HL-60/S4 (cell line): ENCODE measurements around the gene FAM78A.

ENCODE experiments used
- in situ Hi-C: fragments of 300-500 bp; cut with MboI; formaldehyde crosslinking; loops from 2 replicates; pipeline ENCODE4 v1.14.3; 2022; ENCODE audit warnings: low sequenced_read_pairs

Gene FAM78A, protein sequence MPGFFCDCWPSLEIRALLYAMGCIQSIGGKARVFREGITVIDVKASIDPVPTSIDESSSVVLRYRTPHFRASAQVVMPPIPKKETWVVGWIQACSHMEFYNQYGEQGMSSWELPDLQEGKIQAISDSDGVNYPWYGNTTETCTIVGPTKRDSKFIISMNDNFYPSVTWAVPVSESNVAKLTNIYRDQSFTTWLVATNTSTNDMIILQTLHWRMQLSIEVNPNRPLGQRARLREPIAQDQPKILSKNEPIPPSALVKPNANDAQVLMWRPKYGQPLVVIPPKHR

GRCh38 chr9:131276094-131276888 lies at the start of gene FAM78A:
Gene FAM78A (minus strand): TSS chr9:131276510. CDS start chr9:131276179, 331 bp downstream.
- in situ Hi-C loops: no loop called here

DNA sequence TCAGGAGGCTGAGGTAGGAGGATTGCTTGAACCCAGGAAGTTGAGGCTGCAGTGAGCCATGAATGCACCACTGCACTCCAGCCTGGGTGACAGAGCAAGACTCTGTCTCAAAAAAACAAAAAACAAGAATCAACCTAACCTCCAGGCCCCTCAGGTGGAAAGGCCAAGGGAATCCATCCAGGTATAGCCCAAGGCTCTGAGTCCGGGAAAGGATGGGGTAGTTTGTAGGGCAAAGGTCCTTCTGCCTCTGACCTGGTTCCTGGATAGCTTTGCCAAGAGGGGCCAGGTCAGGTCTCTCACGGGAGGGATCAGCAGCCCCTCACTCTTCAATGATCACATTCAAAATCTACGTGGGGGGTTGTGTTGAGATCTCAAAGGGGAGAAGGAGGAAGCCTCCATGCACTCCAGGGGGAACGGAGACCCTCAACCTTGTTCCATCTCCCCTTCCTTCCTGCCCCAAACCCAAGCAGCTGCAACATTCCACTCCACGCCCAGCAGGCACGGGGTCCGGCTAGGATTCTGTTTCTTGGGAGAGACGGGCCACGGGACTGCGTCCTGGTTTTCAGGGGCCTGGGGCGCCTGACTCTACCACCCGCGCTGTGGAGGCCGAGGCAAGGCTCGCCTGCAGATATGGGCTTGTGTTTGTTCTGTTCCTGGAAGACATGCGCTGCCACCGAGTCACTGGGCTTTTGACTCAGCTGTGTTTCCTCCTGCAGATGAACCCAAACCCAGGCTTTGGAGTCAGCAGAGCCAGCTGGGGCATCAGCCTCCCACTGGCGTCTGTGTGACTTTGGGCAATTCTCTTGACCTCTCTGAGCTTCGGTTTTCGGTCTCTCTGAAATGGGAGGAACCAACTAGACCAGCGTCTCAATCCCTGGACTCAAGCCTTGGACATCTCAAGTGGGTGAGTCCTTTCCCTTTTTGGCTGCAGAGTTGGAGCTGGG lies 48.7 kb upstream of the FAM78A start:
- in situ Hi-C loops: no loop called here

GRCh38 chr9:131323629-131324028 lies 47.3 kb upstream of the FAM78A start:
- in situ Hi-C loops: no loop called here

- in situ Hi-C loops: no loop called here
Observed at GRCh38 chr9:131320031-131320685, 43.8 kb upstream of the FAM78A start.

DNA sequence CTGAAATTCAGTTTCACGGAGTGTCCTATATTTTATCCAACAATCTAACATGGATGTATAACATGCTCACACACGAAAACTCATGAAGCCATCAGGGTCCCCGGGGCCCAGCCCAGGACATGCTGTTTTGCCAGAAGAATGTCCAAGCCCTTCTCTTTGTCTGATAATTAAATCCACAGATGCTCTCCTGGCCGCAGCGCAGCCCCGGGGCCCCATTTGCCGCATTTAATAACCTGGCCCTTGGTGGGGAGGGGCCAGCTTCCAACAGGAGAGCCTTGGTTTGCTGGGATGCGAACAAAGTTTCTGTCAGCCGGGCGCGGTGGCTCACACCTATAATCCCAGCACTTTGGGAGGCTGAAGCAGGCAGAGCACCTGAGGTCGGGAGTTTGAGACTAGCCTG lies 43.2 kb upstream of the FAM78A start:
- in situ Hi-C loops: no loop called here

DNA sequence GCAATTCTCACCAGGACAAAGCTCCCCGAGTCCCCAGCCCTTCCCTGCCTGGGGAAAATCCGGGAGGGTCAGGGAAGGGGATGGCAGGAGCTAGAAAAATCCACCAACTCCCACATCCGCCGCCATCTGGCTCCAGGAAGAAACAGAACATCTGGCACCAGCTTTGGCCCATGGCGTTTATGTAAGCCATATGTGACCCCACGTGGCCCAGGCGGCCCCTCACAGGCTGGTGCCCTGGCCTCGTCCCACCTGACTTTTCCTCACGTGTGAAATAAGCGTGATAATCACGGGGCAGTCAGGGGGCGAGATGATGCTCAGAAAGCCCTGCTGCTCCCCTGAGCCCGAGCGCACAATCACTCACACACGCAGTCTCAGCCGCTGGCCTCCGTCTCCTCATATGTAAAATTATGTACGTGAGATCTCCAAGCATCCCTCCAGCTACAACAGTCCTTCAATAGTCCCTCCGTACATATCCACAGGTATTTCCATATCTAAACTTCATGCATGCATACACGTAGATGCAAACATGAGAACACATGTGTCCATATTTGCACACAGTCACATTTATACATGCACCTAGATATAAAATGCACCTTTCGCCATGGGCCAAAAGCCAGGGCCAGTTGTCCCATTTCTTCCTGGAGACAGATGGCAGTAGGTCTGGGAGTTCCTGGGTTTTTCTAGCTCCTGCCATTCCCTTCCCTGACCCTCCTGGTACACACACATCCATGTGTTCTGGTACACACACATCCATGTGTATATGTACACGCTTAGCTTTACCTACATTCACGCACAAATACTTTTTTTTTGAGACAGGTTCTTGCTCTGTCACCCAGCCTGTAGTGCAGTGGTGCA lies 42.1 kb upstream of the FAM78A start:
- in situ Hi-C loops: no loop called here

GRCh38 chr9:131312822-131313770 lies 36.8 kb upstream of the FAM78A start:
- in situ Hi-C loops: no loop called here

GRCh38 chr9:131312246-131312645 lies 35.9 kb upstream of the FAM78A start:
- in situ Hi-C loops: no loop called here

DNA sequence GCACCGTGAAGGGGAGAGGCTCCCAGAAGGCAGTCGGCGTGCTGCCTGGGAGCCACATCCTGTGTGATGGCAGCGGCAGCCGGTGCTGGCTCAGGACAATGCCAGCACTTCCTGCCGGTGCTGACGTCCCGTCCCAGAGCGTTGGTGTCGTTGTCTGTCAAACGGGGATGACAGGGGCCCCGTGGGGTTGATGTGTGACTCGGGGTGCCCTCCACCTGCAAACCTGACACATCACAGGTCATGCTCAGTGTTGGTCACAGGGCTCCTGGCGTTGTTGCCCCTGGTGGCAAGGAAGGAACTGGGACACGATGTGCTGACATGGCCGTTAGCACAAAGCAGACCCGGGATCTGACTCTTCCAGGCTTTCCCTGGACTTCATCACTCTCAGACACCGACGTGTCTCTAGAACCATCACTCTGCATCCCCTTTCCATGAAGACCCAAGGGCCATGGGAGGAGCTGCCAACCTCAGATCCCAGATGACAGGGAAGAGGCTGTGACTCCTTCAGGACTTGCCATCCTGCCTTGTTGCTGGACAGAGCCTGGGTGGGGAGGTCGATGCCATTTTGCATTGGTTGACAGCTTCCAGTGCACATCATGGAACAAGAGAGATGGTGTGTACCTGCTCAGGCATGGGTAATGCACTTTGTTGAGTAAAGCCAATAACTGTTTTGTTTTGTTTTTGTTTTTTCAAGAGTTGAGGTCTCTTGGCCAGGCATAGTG lies 34.7 kb upstream of the FAM78A start:
- in situ Hi-C loops: no loop called here

- in situ Hi-C loops: no loop called here
Observed at GRCh38 chr9:131309530-131310276, 33.4 kb upstream of the FAM78A start.

GRCh38 chr9:131308906-131309529 lies 32.7 kb upstream of the FAM78A start:
- in situ Hi-C loops: no loop called here

GRCh38 chr9:131308452-131308851 lies 32.1 kb upstream of the FAM78A start:
- in situ Hi-C loops: no loop called here

DNA sequence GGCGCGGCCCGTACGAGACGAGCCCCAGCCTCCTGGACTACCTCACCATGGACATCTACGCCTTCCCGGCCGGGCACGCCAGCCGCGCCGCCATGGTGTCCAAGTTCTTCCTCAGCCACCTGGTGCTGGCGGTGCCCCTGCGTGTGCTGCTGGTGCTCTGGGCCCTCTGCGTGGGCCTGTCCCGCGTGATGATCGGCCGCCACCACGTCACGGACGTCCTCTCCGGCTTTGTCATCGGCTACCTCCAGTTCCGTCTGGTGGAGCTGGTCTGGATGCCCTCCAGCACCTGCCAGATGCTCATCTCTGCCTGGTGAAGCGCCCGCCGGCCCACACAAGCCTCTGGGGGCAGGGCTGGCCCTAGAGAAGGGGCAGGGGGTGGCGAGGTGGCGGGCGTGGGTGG lies 31.7 kb upstream of the FAM78A start:
- in situ Hi-C loops: no loop called here

DNA sequence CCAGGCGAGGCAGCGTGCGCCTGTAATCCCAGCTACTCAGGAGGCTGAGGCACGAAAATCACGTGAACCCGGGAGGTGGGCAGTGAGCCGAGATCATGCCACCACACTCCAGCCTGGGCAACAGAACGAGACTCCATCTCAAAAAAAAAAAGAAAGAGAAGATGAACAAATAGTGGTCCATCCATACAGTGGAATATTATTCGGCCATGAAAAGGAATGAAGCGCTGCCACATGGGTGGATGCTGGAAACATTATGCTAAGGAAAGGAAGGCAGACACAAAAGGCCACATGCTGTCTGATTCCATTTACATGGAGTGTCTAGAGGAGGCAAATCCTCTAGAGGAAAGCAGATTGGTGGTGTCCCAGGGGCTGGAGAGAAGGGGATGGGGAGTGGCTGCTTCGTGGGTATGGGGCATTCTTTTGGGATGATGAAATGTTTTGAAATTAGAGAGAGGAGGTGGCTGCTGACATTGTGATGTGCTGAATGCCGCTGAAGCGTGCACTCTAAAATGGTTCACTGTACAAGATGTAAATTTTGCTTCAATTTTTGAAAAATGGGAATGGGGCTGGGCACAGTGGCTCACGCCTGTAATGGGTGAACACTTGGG lies 30.2 kb upstream of the FAM78A start:
- in situ Hi-C loops: no loop called here

- in situ Hi-C loops: no loop called here
Observed at GRCh38 chr9:131304676-131305355, 28.5 kb upstream of the FAM78A start.
